GM18507 (cell line): ENCODE results near the gene CNN2.

Source experiments
- DNase-seq: peaks from one replicate; pipeline ENCODE4 v3.0.0; 2011; ENCODE audit warnings: low read depth; ENCODE audit not compliant: insufficient read length; ENCODE audit errors: extremely low spot score
- FAIRE-seq: peaks from 2 replicates; lab custom pipeline; 2011; peaks lifted over from hg19 to GRCh38; lab: Jason Lieb, UNC

The CNN2 gene

DNA sequence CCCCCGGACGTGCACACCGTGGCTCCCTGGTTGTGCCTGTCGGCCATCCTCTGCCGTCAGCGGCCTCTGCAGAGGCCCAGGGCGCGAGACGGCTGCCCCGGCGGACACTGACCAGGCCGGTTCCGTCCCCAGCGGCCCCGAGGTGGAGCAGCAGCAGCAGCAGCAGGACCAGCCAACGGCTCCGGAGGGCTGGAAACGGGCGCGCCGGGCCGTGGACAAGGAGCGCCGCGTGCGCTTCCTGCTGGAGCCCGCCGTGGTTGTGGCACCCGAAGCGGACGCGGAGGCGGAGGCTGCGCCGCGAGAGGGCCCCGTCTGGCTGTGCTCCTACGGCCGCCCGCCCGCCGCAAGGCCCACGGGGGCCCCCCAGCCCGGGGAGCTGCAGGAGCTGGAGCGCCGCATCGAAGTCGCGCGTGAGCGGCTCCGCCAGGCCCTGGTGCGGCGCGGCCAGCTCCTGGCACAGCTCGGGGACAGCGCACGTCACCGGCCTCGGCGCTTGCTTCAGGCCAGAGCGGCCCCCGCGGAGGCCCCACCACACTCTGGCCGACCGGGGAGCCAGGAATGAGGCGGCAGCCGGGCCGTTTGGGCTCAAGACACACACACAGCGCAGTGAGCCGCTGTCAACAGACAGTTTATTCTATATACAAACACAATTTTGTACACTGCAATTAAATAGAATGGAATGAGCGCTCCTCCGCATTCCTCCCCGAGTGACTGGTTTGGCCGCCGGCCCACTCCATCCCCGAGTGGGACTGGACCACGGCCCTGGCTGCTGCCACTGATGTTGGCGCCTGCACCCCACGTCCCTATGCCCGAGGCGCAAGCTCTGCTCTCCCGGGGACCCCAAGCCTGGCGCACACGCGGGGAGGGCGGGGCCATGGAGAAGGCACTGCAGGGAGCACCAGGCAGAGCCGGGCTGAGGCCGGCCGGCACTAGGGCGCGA lies 17.1 kb upstream of the CNN2 start:
- no peak for FAIRE-seq
- DNase-seq = no peak

- no peak for FAIRE-seq
- DNase-seq = no peak
These were observed 16.3 kb upstream of the CNN2 start for GRCh38 chr19:1009981-1010538.

DNA sequence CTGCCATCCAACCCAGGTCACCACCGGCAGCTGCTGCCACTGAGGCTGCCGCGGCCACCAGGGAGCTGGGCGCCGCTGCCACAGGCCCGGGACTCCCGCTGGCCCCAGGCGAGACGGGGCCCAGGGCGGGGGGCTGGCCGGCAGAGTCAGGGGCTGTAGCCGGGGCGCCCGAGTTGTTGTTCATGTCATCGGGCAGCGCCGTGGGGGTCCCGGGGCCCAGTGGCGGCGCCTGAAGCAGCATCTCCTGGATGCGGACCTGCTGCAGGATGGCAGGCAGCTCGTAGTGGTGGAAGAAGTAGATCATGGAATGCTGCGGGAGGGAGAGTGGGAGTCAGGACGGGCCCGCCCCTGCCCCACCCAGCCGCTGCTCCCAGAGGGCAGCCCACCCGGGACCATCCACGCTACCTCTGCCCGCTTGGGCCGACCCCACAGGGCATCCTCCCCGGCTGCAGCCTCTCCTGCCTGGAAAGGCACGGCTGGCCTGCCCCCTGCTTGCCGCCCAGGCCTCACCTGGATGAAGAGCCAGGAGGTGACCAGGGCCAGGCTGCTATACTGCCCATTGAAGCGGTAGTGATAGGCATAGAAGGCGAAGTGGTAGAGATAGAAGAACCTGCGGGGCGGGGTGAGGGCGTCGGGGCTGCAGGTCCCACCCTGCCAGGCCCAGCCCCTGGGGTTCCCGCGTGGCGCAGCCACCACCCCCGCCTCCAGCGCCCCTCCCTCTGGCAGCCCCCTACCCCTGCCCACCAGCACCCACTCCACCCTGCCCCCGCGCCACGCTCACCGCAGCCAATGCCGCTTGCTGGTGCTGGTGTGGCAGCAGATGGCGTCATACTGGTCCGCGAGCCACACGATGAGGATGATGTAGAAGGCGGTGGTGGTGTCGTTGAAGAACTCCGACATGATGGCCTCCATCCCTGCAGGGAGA lies 15.6 kb upstream of the CNN2 start:
- DNase-seq (no peak), FAIRE-seq (no peak)

GRCh38 chr19:1011831-1012333 lies 14.5 kb upstream of the CNN2 start:
- DNase-seq (no peak), FAIRE-seq (no peak)

GRCh38 chr19:1012334-1012733 lies 14.1 kb upstream of the CNN2 start:
- no peak for DNase-seq
- FAIRE-seq = no peak

DNA sequence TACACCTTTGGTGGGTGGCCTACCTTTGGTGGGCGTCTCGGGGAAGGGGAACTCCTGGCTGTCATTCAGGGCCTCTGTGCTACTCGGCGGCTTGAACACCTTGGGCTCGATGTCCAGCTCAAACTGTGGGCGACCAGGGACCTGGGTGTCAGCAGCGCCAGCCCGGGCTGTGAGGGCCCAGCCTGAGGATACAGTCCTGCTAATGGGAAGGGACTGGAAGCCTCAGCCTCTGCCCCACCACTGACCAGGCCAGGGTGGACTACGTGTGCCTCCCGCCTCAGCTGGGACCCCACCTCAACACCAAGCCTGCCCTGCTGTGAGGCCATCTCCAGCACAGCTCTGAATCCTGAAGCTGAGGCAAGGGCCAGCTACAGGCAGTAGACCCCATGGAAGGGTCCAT lies 13.2 kb upstream of the CNN2 start:
- DNase-seq (no peak), FAIRE-seq (no peak)

DNA sequence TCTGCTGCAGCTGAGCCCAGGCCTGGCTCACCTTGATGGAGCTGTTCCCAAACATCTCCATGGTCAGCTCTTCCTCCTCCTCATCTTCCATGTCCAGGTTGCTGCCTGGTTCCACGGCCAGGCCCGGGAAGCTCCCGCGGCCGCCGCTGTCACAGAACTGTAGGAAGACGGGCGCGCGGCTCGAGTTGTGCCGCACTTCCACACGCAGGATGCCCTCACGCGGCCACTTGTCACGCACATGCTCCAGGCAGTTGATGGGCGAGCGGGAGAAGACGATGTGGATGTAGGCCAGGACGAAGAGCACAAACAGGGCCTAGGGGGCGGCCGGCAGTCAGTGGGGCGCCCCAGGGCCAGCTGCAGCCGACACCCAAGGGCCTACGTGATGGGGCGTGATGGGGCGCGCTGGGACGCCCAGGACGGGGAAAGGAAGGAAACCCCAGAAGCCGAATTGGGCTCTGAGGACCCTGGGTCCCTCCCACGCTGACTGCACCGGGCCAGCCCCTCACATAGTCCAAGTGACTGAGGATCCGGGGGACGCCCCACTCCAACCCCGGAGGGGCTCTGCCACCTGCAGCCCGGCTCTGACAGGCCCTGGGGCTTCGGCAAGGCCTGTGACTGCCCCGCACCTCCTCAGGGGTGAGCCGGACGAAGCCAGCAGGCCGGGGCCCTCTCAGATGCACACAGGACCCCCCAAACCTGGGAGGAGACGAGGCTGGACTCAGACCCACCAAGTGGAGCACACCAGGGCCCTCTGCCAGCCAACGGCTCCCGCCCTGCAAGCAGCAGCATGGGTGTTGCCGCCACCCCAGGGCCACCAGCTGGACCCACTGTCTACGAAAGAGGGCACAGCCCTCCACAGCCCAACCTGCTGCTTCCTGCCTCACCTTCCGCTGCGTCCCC lies 12.0 kb upstream of the CNN2 start:
- no peak for FAIRE-seq
- DNase-seq = no peak

- no peak for FAIRE-seq
- DNase-seq = no peak
These were observed 11.2 kb upstream of the CNN2 start for GRCh38 chr19:1015061-1015781.

DNA sequence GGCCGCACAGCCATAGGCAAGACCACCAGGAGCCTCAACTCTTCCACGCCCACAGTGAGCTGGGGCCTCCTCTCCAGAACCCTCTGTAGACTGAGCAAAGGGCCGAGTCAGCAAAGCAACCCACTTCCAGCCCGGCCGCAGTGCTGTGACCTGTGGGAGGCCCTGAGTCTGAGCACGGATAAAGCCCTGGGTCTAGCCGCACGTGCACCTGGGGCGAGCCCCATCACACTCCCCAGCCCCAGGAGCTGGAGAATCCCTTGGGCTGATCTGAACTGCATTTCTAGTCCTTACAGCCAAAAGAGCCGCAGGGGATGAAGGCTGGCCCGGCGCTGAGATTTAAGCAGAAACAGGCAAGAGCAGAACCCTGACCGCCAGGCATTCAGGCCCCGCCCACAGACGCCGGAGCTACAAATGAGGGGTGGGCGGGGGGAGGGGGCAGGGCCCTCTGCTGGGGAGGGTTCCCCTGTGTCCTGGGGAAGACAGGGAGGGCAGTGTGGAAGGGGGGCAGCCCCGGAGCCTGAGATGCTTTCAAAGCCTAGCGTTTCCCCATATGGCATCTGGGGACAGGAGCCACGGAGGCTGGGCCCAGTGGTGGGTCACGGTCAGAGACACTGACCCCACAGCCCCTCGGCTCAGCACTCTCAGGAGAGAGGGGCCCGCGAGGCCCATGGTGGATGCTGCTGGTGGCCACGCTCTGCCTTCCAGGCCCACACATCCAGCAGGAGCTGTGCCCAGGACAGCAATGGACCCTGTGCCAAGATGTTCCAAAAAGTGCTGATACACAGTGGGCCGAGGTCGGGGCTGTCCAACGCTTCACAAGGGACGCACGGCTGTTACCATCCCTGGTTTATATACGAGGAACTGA lies 10.4 kb upstream of the CNN2 start:
- FAIRE-seq = no peak
- DNase-seq = no peak

DNA sequence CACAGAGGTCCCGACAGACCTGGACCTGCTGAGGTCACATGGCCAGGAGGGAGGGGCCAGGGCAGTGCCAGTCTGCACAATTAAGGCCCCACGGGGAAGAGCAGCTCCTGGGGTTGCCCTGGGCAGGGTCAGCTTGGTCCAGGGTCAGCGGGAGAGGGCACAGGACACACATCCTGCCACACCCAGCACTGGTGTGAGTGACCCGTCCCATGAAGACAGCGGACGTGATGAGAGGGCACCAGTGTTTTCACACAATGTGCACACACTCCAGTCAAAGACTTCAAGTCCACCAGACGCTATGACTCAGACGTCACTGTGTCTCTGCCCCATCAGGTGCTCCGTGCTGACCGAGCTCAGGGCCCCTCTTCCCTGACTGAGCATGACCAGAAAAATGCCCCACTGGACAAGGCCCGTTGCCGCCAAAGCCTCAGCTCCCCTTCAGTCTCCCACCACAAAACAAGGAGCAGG lies 9.7 kb upstream of the CNN2 start:
- DNase-seq (no peak), FAIRE-seq (no peak)

- DNase-seq (no peak), FAIRE-seq (peak; percentile 5)
These were observed 9.1 kb upstream of the CNN2 start for GRCh38 chr19:1017115-1017905.

GRCh38 chr19:1017906-1018305 lies 8.5 kb upstream of the CNN2 start:
- DNase-seq (no peak), FAIRE-seq (no peak)

- DNase-seq (no peak), FAIRE-seq (no peak)
These were observed 8.0 kb upstream of the CNN2 start for GRCh38 chr19:1018393-1018792.

DNA sequence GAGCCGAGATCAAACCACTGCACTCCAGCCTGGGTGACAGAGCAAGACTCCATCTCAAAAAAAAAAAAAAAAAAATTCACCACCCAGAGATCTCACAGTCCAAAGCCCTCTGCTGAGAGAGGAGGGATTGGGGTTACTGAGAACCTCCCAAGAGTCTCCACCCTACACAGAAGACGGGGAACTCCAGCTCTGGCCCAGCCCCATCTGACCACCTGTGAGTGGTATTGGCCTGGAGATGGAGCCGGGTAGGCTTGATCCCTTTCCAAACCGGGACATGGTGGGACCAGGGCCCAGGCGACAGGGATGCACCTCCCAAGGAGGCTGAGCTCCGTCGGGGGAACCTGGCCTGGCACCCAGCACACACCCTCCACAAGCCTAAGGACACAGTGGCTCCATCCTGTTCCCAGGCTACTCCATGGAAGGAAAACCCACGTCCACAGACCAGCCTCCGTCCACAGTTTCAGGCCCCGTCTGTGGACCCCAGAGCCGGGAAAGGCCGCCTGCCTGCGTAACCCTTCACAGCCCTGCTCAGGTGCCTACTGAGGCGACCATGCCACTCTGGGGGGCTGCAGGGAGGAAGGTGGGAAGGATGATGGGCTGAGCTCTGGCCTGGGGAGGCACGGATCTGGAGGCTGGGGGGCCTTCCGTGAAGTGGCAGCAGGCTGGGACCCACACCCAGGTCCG lies 7.3 kb upstream of the CNN2 start:
- FAIRE-seq (no peak), DNase-seq (no peak)

DNA sequence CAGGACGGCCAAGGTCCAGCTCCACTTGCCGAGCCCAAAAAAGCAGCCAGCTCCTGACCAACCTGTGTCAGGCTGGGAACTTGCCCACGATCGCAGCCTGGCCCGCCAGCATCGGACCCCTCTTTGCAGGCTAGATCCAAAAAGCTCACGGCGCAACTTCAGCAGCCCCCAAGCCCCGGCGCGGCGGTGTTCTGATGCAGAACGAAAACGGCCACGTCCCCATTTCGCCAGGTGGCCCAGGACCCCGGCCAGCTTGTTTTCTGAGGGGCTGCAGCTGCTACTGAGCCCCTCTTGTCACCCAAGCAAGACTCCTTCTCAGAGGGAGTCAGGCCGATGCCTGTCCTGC lies 6.8 kb upstream of the CNN2 start:
- FAIRE-seq = no peak
- no peak for DNase-seq
